Subcutaneous abdominal adipose tissue (tissue), 5 donors: ENCODE measurements around the gene LRFN2.

Source experiments
- H3K27ac ChIP-seq: one replicate; pipeline ENCODE4 v1.7.0; 2013; ENCODE audit warnings: low read depth, mild to moderate bottlenecking, inconsistent platforms, low read length, moderate library complexity
- H3K27me3 ChIP-seq, 5 donors: one replicate each; pipeline ENCODE4 v1.7.0; 2013; ENCODE audit warnings: low read length in 5 of 5, inconsistent platforms in 1 of 5; ENCODE audit not compliant: control insufficient read depth in 5 of 5, insufficient read depth in 4 of 5
- H3K36me3 ChIP-seq, 5 donors: one replicate each; pipeline ENCODE4 v1.7.0; 2013; ENCODE audit warnings: low read length in 5 of 5; ENCODE audit not compliant: control insufficient read depth in 5 of 5, insufficient read depth in 5 of 5
- H3K4me1 ChIP-seq, 5 donors: one replicate each; pipeline ENCODE4 v1.7.0; 2013; ENCODE audit warnings: low read length in 5 of 5, mild to moderate bottlenecking in 3 of 5, moderate library complexity in 1 of 5; ENCODE audit not compliant: control insufficient read depth in 5 of 5, insufficient read depth in 5 of 5
- H3K4me3 ChIP-seq, 5 donors: one replicate each; pipeline ENCODE4 v1.7.0; 2013; ENCODE audit warnings: low read length in 5 of 5, low read depth in 1 of 5
- H3K9ac ChIP-seq, 5 donors: one replicate each; pipeline ENCODE4 v1.7.0; 2013; ENCODE audit warnings: low read length in 5 of 5, mild to moderate bottlenecking in 4 of 5, moderate library complexity in 3 of 5
- H3K9me3 ChIP-seq, 5 donors: one replicate each; pipeline ENCODE4 v1.7.0; 2013; ENCODE audit warnings: low read length in 5 of 5; ENCODE audit not compliant: control insufficient read depth in 5 of 5
- donor health status: healthy.
- donor health status: healthy.
- donor health status: healthy.
- donor health status: healthy.
- donor health status: healthy.

The LRFN2 gene

DNA sequence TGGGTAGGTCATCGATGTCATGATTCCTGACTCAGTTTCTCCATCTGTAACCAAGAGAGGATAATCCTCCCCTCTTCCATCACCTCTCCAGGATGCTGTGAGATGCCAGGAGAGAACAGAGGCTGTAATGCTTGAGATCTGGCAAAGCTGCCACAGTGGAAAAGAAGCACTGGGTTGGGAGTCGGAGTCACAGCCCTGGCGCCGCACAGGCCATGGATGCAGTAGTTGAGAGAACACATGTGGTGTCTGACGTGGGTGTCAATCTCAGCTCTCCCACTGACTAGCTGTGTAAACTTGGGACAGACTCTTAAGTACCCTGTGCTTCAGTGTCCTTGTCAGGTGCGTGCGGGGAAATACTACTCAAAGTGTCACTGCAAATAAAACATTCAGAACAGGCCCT lies 47.3 kb downstream of the LRFN2 start:
- no peaks in the 10 kb centered on the region for H3K9me3 ChIP-seq
- no peak overlapping the region for H3K4me3 ChIP-seq
- H3K9ac ChIP-seq: no peak overlapping the region
- no peaks in the 10 kb centered on the region for H3K36me3 ChIP-seq
- peaks cover 0 to 23% (median 5%) of the 10 kb centered on the region in 5 donors for H3K27me3 ChIP-seq
- H3K4me1 ChIP-seq: peaks cover 0 to 5% (median 0%) of the 10 kb centered on the region in 5 donors
- H3K27ac ChIP-seq: no peak overlapping the region

GRCh38 chr6:40538556-40538955 lies 48.6 kb downstream of the LRFN2 start:
- Histone ChIP-seq H3K9me3 (no peaks in the 10 kb centered on the region), H3K36me3 (no peaks in the 10 kb centered on the region), H3K27me3 (peaks cover 4 to 23% (median 5%) of the 10 kb centered on the region in 5 donors), H3K9ac (no peak overlapping the region), H3K4me3 (no peak overlapping the region), H3K27ac (no peak overlapping the region), H3K4me1 (peaks cover 0 to 2% (median 0%) of the 10 kb centered on the region in 5 donors)

DNA sequence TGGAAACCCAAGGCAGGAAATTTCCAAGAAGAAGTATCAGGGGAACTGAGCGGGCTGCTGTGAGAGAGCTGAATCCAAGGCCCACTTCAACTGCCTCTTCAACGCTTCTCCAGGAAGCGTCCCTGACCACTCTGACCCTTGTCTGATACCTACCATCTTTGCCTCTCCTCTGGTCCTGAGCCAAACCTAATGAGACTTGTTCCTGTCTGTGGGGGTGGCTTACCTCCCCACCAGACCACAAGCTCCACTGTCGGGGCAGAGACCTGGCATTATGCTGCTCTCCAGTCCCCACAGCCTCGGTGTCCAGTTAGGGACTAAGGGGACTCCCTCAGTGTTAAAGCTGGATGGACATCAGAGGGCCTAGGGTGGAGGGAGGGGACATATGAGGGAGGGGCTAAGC lies 49.7 kb downstream of the LRFN2 start:
- no peak overlapping the region for H3K4me3 ChIP-seq
- H3K9me3 ChIP-seq: no peaks in the 10 kb centered on the region
- H3K36me3 ChIP-seq: no peaks in the 10 kb centered on the region
- no peak overlapping the region for H3K9ac ChIP-seq
- H3K27ac ChIP-seq: no peak overlapping the region
- no peaks in the 10 kb centered on the region for H3K4me1 ChIP-seq
- H3K27me3 ChIP-seq: peaks cover 4 to 22% (median 9%) of the 10 kb centered on the region in 5 donors

- peaks cover 3 to 21% (median 5%) of the 10 kb centered on the region in 5 donors for H3K27me3 ChIP-seq
- H3K9ac ChIP-seq: no peak overlapping the region
- no peaks in the 10 kb centered on the region for H3K4me1 ChIP-seq
- no peak overlapping the region for H3K27ac ChIP-seq
- no peaks in the 10 kb centered on the region for H3K36me3 ChIP-seq
- no peak overlapping the region for H3K4me3 ChIP-seq
- H3K9me3 ChIP-seq: no peaks in the 10 kb centered on the region
Observed at GRCh38 chr6:40536442-40536841, 50.7 kb downstream of the LRFN2 start.

- Histone ChIP-seq H3K4me3 (no peak overlapping the region), H3K27ac (no peak overlapping the region), H3K27me3 (peaks cover 3 to 21% (median 4%) of the 10 kb centered on the region in 5 donors), H3K36me3 (no peaks in the 10 kb centered on the region), H3K9me3 (no peaks in the 10 kb centered on the region), H3K4me1 (no peaks in the 10 kb centered on the region), H3K9ac (no peak overlapping the region)
Observed at GRCh38 chr6:40535819-40536380, 51.3 kb downstream of the LRFN2 start.

DNA sequence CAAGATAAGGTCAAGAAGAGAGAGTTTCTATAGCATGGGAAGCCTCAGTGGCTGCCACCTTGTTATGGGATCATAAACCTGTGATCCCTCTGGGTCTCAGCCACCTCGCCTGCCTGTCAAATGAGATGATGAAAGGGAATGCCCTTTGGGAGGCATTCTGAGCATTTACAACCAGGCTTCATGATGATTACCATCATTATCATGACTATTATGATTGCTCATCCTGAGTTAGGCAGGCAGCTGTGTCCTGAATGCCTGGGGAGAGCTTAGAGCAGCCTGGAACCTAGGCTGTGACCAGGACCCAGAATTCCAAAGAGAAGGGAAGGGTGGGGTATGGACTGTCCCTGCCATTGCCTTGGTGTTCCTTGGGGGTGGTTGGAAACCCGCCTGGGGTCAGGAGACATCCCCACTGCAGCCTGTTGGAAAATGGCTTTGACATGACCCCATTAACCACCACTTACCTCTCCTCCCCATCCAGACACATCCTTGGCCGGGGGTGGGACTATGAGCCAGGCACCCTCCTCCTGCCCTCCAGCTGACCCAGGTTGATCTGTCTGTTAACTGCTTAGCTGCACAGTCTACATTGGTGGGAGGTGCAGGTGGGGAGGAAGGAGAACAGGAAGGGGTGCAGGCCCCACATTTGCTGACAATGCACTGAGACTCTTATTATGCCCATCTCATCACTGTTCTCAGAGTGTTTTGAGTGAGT lies 51.9 kb downstream of the LRFN2 start:
- H3K4me3 ChIP-seq: no peak overlapping the region
- H3K36me3 ChIP-seq: no peaks in the 10 kb centered on the region
- H3K9ac ChIP-seq: no peak overlapping the region
- H3K27me3 ChIP-seq: peaks cover 0 to 21% (median 3%) of the 10 kb centered on the region in 5 donors
- no peaks in the 10 kb centered on the region for H3K9me3 ChIP-seq
- H3K4me1 ChIP-seq: no peaks in the 10 kb centered on the region
- no peak overlapping the region for H3K27ac ChIP-seq

GRCh38 chr6:40532349-40533000 lies 54.7 kb downstream of the LRFN2 start:
- peaks cover 0 to 9% (median 0%) of the 10 kb centered on the region in 5 donors for H3K27me3 ChIP-seq
- H3K4me3 ChIP-seq: no peak overlapping the region
- H3K36me3 ChIP-seq: no peaks in the 10 kb centered on the region
- H3K9ac ChIP-seq: no peak overlapping the region
- no peaks in the 10 kb centered on the region for H3K4me1 ChIP-seq
- no peak overlapping the region for H3K27ac ChIP-seq
- H3K9me3 ChIP-seq: no peaks in the 10 kb centered on the region

DNA sequence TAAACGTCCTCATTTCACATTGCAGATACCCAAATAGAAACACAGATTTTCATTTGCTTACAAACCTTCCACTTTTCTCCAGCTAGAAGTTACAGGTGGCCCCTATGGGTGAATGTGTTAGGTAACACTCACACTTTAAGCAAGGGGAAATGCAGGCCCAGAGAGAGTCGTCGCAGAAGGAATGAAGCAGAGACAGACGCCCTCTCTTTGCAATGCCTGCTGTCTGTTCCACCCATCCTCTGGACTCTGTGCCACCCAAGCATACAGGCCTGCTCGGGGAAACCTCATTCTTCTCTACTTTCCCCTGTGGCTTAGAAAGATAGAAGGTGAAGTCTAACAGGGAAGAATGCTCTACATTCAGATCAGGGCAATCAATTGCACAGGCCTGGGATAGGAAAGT lies 57.2 kb downstream of the LRFN2 start:
- H3K4me3 ChIP-seq: no peak overlapping the region

GRCh38 chr6:40529040-40529439 lies 58.1 kb downstream of the LRFN2 start:
- Histone ChIP-seq H3K9ac (no peak overlapping the region), H3K9me3 (no peaks in the 10 kb centered on the region), H3K27me3 (peaks cover 0 to 9% (median 0%) of the 10 kb centered on the region in 5 donors), H3K36me3 (no peaks in the 10 kb centered on the region), H3K27ac (no peak overlapping the region), H3K4me3 (no peak overlapping the region), H3K4me1 (peaks cover 0 to 7% (median 3%) of the 10 kb centered on the region in 5 donors)

More for the DNA sequence above, 57.2 kb downstream of the LRFN2 start:
- H3K27me3 ChIP-seq: peaks cover 0 to 9% (median 0%) of the 10 kb centered on the region in 5 donors
- peaks cover 0 to 7% (median 3%) of the 10 kb centered on the region in 5 donors for H3K4me1 ChIP-seq
- H3K27ac ChIP-seq: no peak overlapping the region
- H3K36me3 ChIP-seq: no peaks in the 10 kb centered on the region
- H3K9ac ChIP-seq: no peak overlapping the region
- no peaks in the 10 kb centered on the region for H3K9me3 ChIP-seq

DNA sequence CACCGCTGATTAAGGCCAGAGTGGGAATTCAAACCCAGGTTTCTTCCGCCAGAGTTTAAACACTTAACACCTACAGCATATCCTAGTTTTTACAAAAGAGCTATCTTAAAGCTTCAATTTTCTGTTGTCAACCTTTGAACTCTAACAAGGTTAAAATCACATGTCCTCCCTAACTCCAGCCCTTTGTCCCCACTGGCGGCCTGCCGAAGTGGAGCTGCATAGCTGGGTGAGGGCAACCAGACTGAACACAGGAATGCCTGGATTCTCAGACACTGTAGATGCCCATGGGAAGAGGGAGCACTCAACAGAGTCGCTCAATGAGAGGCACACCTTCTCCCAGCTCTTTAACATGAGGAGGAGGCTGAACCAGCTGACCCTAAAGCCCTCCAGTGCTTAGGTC lies 59.1 kb downstream of the LRFN2 start:
- Histone ChIP-seq H3K4me1 (peaks cover 0 to 7% (median 3%) of the 10 kb centered on the region in 5 donors), H3K9ac (no peak overlapping the region), H3K4me3 (no peak overlapping the region), H3K27ac (no peak overlapping the region), H3K36me3 (no peaks in the 10 kb centered on the region), H3K27me3 (peaks cover 0 to 4% (median 0%) of the 10 kb centered on the region in 5 donors), H3K9me3 (no peaks in the 10 kb centered on the region)
